Lung (tissue), 12 donors: ENCODE measurements around the gene GMPS. TPM values are rescaled to one million over a fixed set of nuclear protein-coding genes. Genes with fewer than 3 reads are reported as not detected.

Experiments
- ATAC-seq: fragments of 200-7000 bp; cut with Tn5 transposase; one replicate; pipeline ENCODE4 v1.9.1; 2020; ENCODE audit warnings: moderate number of reproducible peaks; ENCODE audit not compliant: insufficient read depth, low FRiP score
- DNase-seq, 3 donors: peaks; one replicate each; pipeline ENCODE4 v3.0.0-alpha.2; 2013 to 2017
- H3K27ac ChIP-seq, 2 donors: one replicate each; pipeline ENCODE4 v1.5.1; 2013; ENCODE audit warnings: mild to moderate bottlenecking in 2 of 2, moderate library complexity in 2 of 2, control low read depth in 1 of 2, inconsistent platforms in 1 of 2, low read depth in 1 of 2, low read length in 1 of 2
- H3K27me3 ChIP-seq, 3 donors: one replicate each; pipeline ENCODE4 v1.5.1; 2013; ENCODE audit warnings: low read length in 2 of 3; ENCODE audit not compliant: control insufficient read depth in 3 of 3, insufficient read depth in 3 of 3
- H3K36me3 ChIP-seq, 4 donors: one replicate each; pipeline ENCODE4 v1.5.1; 2013; ENCODE audit warnings: low read length in 4 of 4, mild to moderate bottlenecking in 1 of 4, moderate library complexity in 1 of 4; ENCODE audit not compliant: control insufficient read depth in 4 of 4, insufficient read depth in 4 of 4
- H3K4me1 ChIP-seq, 5 donors: one replicate each; pipeline ENCODE4 v1.5.1; 2013; ENCODE audit warnings: low read length in 5 of 5, mild to moderate bottlenecking in 2 of 5, moderate library complexity in 1 of 5; ENCODE audit not compliant: control insufficient read depth in 5 of 5, insufficient read depth in 5 of 5
- H3K4me3 ChIP-seq: one replicate; pipeline ENCODE4 v1.5.1; 2013; ENCODE audit warnings: mild to moderate bottlenecking, control low read depth, moderate library complexity
- H3K9ac ChIP-seq, 2 donors: one replicate each; pipeline ENCODE4 v1.5.1; 2013; ENCODE audit warnings: low read length in 2 of 2, control low read depth in 1 of 2; ENCODE audit not compliant: insufficient read depth in 1 of 2
- H3K9me3 ChIP-seq, 4 donors: one replicate each; pipeline ENCODE4 v1.5.1; 2013; ENCODE audit warnings: low read length in 3 of 4, mild to moderate bottlenecking in 1 of 4, moderate library complexity in 1 of 4; ENCODE audit not compliant: control insufficient read depth in 4 of 4, insufficient read depth in 3 of 4
- CTCF ChIP-seq: IDR thresholded peaks from 2 replicates; pipeline ENCODE4 v1.5.1; 2012; ENCODE audit warnings: mild to moderate bottlenecking; ENCODE audit errors: control extremely low read depth, extremely low read depth
- WGBS, 2 donors: extraction: QIAGEN DNeasy Blood & Tissue Kit; methylation state at CpG; one replicate each; pipeline ENCODE4 v1.1.7; 2013; 5-methylcytosine and 5-hydroxymethylcytosine counted together
- polyA plus RNA-seq, 2 donors: library from polyadenylated mRNA; stranded (reverse); fragments of 200-250 nt; gene quantifications; one replicate each; pipeline ENCODE4 v1.2.1, GENCODE V29; 2013
- total RNA-seq, 2 donors: library from RNA; depleted of rRNA in 1 of 2; stranded (reverse); fragments of >200 nt in 1 of 2; gene quantifications; one replicate each; pipeline ENCODE4 v1.2.1, GENCODE V29; 2014 to 2021
- donor health status: control.
- donor health status: control.
- donor health status: Bipolar disorder and iron deficiency.
- donor health status: healthy.
- donor health status: DM: yes; HTN: yes; CAD: no.

The GMPS gene
- total and polyA plus RNA-seq, 4 donors, result 17.0 to 38.1 (median 22.0) TPM

- DNase-seq (no peak), ATAC-seq (no peak)
- no peak for TF ChIP-seq CTCF
- H3K36me3 ChIP-seq, result peaks cover 2 to 15% (median 10%) of the 10 kb centered on the region in 4 donors
- H3K27ac ChIP-seq, result no peak overlapping the region
- no peak overlapping the region for H3K9ac ChIP-seq
- peaks cover 0 to 16% (median 4%) of the 10 kb centered on the region in 5 donors for H3K4me1 ChIP-seq
- WGBS, 2 donors, result 96% methylated on average over 5 of the region's 5 CpGs
- H3K27me3 ChIP-seq, result no peaks in the 10 kb centered on the region
- no peaks in the 10 kb centered on the region for H3K9me3 ChIP-seq
- no peak overlapping the region for H3K4me3 ChIP-seq
Observed at GRCh38 chr3:155891321-155891720, 20.9 kb downstream of the GMPS start.

DNA sequence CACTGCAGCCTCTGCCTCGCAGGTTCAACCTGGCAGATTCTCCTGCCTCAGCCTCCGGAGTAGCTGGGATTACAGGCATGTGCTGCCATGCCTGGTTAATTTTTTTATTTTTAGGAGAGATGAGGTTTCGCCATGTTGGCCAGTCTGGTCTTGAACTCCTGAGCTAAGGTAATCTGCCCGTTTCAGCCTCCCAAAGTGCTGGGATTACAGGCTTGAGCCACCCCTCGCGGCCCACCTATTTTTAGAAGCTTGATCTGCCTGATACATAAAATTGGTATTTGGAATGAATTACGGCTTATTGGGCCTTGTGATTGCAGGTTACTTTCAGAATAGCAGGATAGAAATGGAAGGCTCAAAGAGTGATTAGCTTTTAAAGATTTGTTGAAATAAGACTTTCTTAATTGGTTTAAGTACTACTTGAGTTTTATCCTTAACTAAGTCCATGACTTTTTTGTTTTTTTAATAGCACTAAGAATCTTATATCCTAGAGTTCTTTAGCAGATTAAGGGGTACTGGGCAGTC lies 25.0 kb downstream of the GMPS start:
- H3K27me3 ChIP-seq, result no peaks in the 10 kb centered on the region
- H3K27ac ChIP-seq, result no peak overlapping the region
- no peak for TF ChIP-seq CTCF
- ATAC-seq (no peak), DNase-seq (no peak)
- no peak overlapping the region for H3K4me3 ChIP-seq
- peaks cover 5 to 31% (median 19%) of the 10 kb centered on the region in 4 donors for H3K36me3 ChIP-seq
- 96 to 97% methylated on average over 7 of the region's 7 CpGs for WGBS, 2 donors
- peaks cover 0 to 6% (median 0%) of the 10 kb centered on the region in 5 donors for H3K4me1 ChIP-seq
- H3K9me3 ChIP-seq, result no peaks in the 10 kb centered on the region
- no peak overlapping the region for H3K9ac ChIP-seq

- Histone ChIP-seq H3K9me3 (no peaks in the 10 kb centered on the region), H3K27ac (no peak overlapping the region), H3K27me3 (no peaks in the 10 kb centered on the region), H3K36me3 (peaks cover 2 to 35% (median 14%) of the 10 kb centered on the region in 4 donors), H3K4me1 (no peaks in the 10 kb centered on the region), H3K4me3 (no peak overlapping the region), H3K9ac (no peak overlapping the region)
- ATAC-seq, result no peak
- no peak for TF ChIP-seq CTCF
- no peak for DNase-seq
- 97 to 100% methylated on average over 1 of the region's 1 CpG for WGBS, 2 donors
Observed at GRCh38 chr3:155906900-155907299, 36.5 kb downstream of the GMPS start.

DNA sequence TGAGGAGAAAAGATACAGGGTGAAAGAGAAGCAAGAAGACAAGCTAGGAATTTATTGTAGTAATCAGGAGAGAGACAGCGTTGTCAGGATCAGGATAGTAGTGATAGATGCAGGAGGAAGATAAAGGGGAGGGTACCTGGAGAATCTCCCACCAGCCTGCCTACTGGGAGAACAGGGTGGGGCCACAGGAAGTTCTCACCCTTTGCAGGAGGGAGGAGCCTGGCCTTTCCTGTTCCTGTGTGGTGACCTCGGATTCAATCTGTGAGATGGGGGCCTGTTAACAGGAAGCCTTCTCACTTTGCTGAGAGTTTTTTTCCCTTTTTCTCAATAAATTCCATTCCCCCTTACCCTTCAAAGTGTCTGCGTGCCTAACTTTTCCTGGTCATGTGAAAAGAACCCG lies 37.6 kb downstream of the GMPS start:
- ATAC-seq (no peak), DNase-seq (no peak)
- Histone ChIP-seq H3K4me1 (peaks cover 0 to 5% (median 0%) of the 10 kb centered on the region in 5 donors), H3K36me3 (peaks cover 4 to 35% (median 18%) of the 10 kb centered on the region in 4 donors), H3K9me3 (no peaks in the 10 kb centered on the region), H3K9ac (no peak overlapping the region), H3K4me3 (no peak overlapping the region), H3K27ac (no peak overlapping the region), H3K27me3 (no peaks in the 10 kb centered on the region)
- 59 to 73% methylated on average over 4 of the region's 4 CpGs for WGBS, 2 donors
- no peak for TF ChIP-seq CTCF
